Sigmoid colon (tissue), 7 donors: ENCODE results near the gene TENM4. TPM values are rescaled to one million over a fixed set of nuclear protein-coding genes. Genes with fewer than 3 reads are reported as not detected.

Experiments used
- DNase-seq: peaks from one replicate; pipeline ENCODE4 v3.0.0-alpha.2; 2019
- H3K27ac ChIP-seq, 4 donors: fragments of 200-600 bp; sonication (generic); one replicate each; pipeline ENCODE4 v1.5.1; 2016 to 2019; ENCODE audit warnings: mild to moderate bottlenecking in 1 of 4
- H3K27me3 ChIP-seq, 3 donors: fragments of 200-600 bp; sonication (generic); one replicate each; pipeline ENCODE4 v1.5.1; 2019; ENCODE audit warnings: mild to moderate bottlenecking in 1 of 3
- H3K36me3 ChIP-seq, 4 donors: fragments of 200-600 bp; sonication (generic); one replicate each; pipeline ENCODE4 v1.5.1; 2016 to 2019
- H3K4me1 ChIP-seq, 4 donors: fragments of 200-600 bp; sonication (generic); one replicate each; pipeline ENCODE4 v1.5.1; 2017 to 2019
- H3K4me3 ChIP-seq, 4 donors: fragments of 200-600 bp; sonication (generic); one replicate each; pipeline ENCODE4 v1.5.1; 2017 to 2019; ENCODE audit warnings: mild to moderate bottlenecking in 2 of 4, moderate library complexity in 1 of 4
- H3K9me3 ChIP-seq, 4 donors: fragments of 200-600 bp in 3 of 4; sonication (generic) in 3 of 4; one replicate each; pipeline versions ENCODE4 v1.5.1 to v1.6.1; 2013 to 2019
- EP300 ChIP-seq, 4 donors: sonication (generic); formaldehyde crosslinking; IDR thresholded peaks; one replicate each; pipeline ENCODE4 v1.6.1; 2017; ENCODE audit warnings: antibody characterized with exemption in 4 of 4
- POLR2A ChIP-seq, 2 donors: fragments of 450-650 bp; IDR thresholded peaks; one replicate each; pipeline ENCODE4 v1.6.1; 2016; ENCODE audit warnings: antibody characterized with exemption in 2 of 2, mild to moderate bottlenecking in 2 of 2, moderate library complexity in 2 of 2
- POLR2AphosphoS5 ChIP-seq, 4 donors: sonication (generic); formaldehyde crosslinking; IDR thresholded peaks; one replicate each; pipeline ENCODE4 v1.6.1; 2017; ENCODE audit warnings: antibody characterized with exemption in 4 of 4
- WGBS, 2 donors: extraction: QIAGEN DNeasy Blood & Tissue Kit; methylation state at CpG; one replicate each; pipeline ENCODE4 v1.1.7; 2013; 5-methylcytosine and 5-hydroxymethylcytosine counted together
- intact Hi-C: fragments of 100-400 bp; cut with DNase I; formaldehyde crosslinking; loops from one replicate; pipeline ENCODE4 v1.15.1; 2023
- polyA plus RNA-seq, 3 donors: library from polyadenylated mRNA; stranded (reverse); fragments of 200-250 nt; gene quantifications; one replicate each; pipeline ENCODE4 v1.2.3, GENCODE V29; 2013
- total RNA-seq, 4 donors: library from RNA; depleted of rRNA; stranded (reverse); fragments of >200 nt; gene quantifications; one replicate each; pipeline ENCODE4 v1.1.0, GENCODE V29; 2016
- TF ChIP-seq, protein P1 (sequence below), 4 experiments: fragments of 450-650 bp in 3 of 4; fragments of 200-600 bp in 1 of 4; IDR thresholded peaks; one replicate each; pipeline ENCODE4 v1.5.1; 2016 to 2019; ENCODE audit warnings: antibody characterized with exemption in 4 of 4, mild to moderate bottlenecking in 3 of 4, moderate library complexity in 2 of 4
- donor health status: healthy with polysubstance abuse.
- donor health status: Bipolar disorder and iron deficiency.
- donor health status: healthy.

The TENM4 gene
- total and polyA plus RNA-seq, 7 donors, result 0.23 to 14.6 (median 1.9) TPM; not detected in 1

DNA sequence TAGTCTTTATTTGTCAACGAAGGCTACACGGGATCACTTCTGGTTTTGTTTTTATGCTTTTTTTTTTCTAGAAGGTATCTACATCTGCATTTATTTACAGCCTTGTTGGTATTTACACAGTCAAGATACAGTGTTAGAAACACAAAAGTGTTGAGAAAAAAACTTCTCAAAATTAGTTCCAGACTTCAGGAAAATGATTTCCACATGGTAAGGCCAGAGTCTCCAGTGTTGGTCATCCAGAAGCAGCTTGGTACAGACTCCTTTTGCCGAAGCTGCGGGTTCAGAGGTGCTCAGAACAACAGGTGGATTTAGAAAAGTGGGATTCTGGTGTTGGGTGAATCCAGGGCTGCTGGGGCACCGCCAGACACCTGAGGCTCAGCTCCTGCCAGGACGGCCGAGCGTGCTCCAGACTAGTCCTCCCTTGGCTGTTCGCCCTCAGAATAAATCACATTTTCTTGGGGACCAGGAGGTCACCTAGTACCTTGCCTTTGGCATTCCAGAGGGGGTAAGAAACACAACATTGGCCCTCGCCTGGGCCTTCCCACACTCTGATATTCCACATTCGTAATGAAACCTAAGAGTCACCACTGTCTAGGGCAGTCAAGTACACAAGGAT, 787.4 kb downstream of the TENM4 start:
- TF ChIP-seq POLR2AphosphoS5 (IDR thresholded peaks at IDR 0.05) (no peak), EP300 (IDR thresholded peaks at IDR 0.05) (no peak), POLR2A (IDR thresholded peaks at IDR 0.05) (no peak)
- TF ChIP-seq, protein P1, sequence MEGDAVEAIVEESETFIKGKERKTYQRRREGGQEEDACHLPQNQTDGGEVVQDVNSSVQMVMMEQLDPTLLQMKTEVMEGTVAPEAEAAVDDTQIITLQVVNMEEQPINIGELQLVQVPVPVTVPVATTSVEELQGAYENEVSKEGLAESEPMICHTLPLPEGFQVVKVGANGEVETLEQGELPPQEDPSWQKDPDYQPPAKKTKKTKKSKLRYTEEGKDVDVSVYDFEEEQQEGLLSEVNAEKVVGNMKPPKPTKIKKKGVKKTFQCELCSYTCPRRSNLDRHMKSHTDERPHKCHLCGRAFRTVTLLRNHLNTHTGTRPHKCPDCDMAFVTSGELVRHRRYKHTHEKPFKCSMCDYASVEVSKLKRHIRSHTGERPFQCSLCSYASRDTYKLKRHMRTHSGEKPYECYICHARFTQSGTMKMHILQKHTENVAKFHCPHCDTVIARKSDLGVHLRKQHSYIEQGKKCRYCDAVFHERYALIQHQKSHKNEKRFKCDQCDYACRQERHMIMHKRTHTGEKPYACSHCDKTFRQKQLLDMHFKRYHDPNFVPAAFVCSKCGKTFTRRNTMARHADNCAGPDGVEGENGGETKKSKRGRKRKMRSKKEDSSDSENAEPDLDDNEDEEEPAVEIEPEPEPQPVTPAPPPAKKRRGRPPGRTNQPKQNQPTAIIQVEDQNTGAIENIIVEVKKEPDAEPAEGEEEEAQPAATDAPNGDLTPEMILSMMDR (IDR thresholded peaks at IDR 0.05), result no peak
- no peaks in the 10 kb centered on the region for H3K4me1 ChIP-seq
- H3K36me3 ChIP-seq, result no peaks in the 10 kb centered on the region
- no peaks in the 10 kb centered on the region for H3K27me3 ChIP-seq
- H3K27ac ChIP-seq, result no peak overlapping the region
- no peak overlapping the region for H3K4me3 ChIP-seq
- intact Hi-C loops, result no loop called here
- 84 to 86% methylated on average over 11 of the region's 11 CpGs for WGBS, 2 donors
- DNase-seq, result no peak
- no peaks in the 10 kb centered on the region for H3K9me3 ChIP-seq

DNA sequence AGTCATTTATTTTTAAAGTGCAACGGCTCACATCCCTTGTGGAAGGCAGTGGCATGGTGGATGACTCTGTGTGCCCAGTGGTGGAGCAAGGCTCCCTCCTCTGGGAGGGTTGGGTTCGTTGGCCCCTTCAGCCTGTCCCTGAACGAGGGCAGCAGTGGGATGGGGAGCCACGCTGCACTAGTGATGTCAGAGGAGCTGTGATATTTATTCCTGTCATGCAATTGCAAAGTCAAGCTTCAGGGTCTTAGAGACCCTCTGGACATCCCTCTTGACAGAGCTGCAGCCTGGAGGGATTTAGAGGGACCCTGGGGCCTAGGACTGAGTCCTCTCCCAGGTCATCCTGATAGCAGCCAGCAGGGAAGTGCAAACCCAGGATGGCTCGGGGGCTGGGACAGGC, 788.0 kb downstream of the TENM4 start:
- Histone ChIP-seq H3K4me1 (no peaks in the 10 kb centered on the region), H3K27me3 (no peaks in the 10 kb centered on the region), H3K27ac (no peak overlapping the region), H3K4me3 (no peak overlapping the region), H3K9me3 (no peaks in the 10 kb centered on the region), H3K36me3 (no peaks in the 10 kb centered on the region)
- 74 to 77% methylated on average over 5 of the region's 5 CpGs for WGBS, 2 donors
- TF ChIP-seq, protein P1 (IDR thresholded peaks at IDR 0.05), result no peak
- TF ChIP-seq POLR2A (IDR thresholded peaks at IDR 0.05) (no peak), POLR2AphosphoS5 (IDR thresholded peaks at IDR 0.05) (no peak)
- intact Hi-C loops, result no loop called here
- DNase-seq, result no peak

DNA sequence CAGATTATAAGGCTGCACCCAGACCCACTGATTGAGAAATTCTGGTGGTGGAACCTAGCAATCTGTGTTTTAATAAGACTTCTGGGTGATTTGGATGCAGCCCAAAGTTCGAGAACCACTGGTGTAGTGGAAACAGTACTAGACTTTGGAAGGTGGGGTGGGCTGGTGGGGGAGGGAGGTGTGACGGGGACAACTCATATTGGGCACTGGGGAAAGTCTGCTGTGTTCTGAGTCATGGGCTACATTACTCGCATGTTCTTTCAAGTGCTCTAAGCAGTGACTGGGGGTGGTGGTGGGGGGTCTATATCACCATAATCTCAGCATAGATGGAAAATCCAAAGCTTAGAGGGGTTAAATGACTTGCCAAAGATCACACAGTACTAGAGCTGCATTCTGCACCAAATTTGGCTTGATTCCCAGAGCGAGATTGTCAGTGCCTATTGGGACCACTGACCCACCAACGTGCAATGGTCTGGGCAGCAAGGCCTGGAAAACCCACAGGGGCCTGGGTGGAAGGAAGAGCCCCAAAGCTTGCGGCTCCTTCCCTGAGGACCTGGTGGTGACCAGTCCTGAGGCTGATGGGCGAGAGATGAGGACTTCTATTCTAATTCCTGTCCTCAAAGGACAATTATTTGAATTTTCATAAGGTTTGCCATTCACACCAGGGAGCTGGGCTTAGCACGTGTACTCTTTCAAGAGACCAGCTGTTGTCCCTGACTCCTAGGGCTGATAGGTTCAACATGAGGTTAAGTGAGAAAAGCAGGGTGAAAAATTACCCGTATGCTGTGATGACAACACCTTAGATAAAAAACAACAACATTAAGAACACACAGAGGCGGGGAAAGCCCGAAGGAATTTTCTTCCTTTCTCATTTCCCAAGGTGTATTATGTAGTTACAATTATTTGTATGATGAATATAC, 788.6 kb downstream of the TENM4 start:
- intact Hi-C loops, result no loop called here
- WGBS, 2 donors, result 86 to 88% methylated on average over 11 of the region's 11 CpGs
- Histone ChIP-seq H3K27ac (no peak overlapping the region), H3K9me3 (no peaks in the 10 kb centered on the region), H3K4me3 (no peak overlapping the region), H3K27me3 (no peaks in the 10 kb centered on the region), H3K4me1 (no peaks in the 10 kb centered on the region), H3K36me3 (no peaks in the 10 kb centered on the region)
- DNase-seq, result no peak
- TF ChIP-seq POLR2A (IDR thresholded peaks at IDR 0.05) (no peak), EP300 (IDR thresholded peaks at IDR 0.05) (no peak), POLR2AphosphoS5 (IDR thresholded peaks at IDR 0.05) (no peak)
- TF ChIP-seq, protein P1 (IDR thresholded peaks at IDR 0.05), result no peak

DNA sequence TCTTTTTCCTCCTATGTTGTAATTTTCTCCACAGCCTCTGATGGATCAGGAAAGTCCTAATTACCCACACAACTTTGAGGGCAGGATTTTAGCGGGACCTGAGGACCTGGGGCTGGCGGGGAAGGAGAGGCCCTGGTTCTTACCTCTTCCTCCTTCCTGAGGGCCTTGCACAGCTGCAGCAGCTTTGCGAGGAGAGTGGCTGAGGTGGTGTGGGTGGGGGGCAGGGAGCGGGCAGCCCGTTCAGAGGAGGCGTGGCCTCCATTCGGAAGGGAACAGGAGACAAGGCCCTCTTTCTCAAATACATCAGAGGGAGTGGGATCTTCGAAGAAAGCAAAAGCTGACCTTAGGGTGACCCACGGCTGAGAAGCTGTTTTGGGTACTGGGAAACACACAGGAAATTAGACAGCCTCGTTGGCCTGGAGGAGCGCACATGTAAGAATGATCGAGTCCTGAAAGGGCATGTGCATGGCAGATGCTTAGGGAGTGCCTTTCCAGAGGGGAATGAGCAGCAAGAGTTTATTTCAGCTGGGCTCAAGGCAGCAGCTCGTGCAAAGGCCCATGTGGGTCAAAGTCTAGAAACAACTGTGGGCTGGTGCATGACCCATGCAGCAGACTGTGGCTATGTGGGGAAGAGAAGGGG, 789.6 kb downstream of the TENM4 start:
- no peak for DNase-seq
- intact Hi-C loops, result no loop called here
- 71 to 72% methylated on average over 13 of the region's 13 CpGs for WGBS, 2 donors

More for the DNA sequence above, 789.6 kb downstream of the TENM4 start:
- Histone ChIP-seq H3K27me3 (no peaks in the 10 kb centered on the region), H3K9me3 (no peaks in the 10 kb centered on the region), H3K36me3 (no peaks in the 10 kb centered on the region), H3K27ac (no peak overlapping the region), H3K4me1 (no peaks in the 10 kb centered on the region), H3K4me3 (no peak overlapping the region)
- TF ChIP-seq, protein P1 (IDR thresholded peaks at IDR 0.05), result no peak
- no peak for TF ChIP-seq POLR2A (IDR thresholded peaks at IDR 0.05)
- no peak for TF ChIP-seq POLR2AphosphoS5 (IDR thresholded peaks at IDR 0.05)
- TF ChIP-seq EP300 (IDR thresholded peaks at IDR 0.05), result no peak
